Measurements from ENCODE around the gene RAB34. TPM values are rescaled to one million over a fixed set of nuclear protein-coding genes. Genes with fewer than 3 reads are reported as not detected.

The RAB34 gene
- total RNA-seq, 3 donors from 2014 or later (not counting 1 experiment from before 2014, with no cell fraction given), result 3.7 to 12.9 (median 3.8) TPM

- no peaks in the 10 kb centered on the region for H3K4me1 ChIP-seq (ENCODE audit: control insufficient read depth, insufficient read depth, low read length)
- intact Hi-C loops (cut with micrococcal nuclease), result no loop called here
- H3K36me3 Mint-ChIP-seq, result peaks cover under 1% of the 10 kb centered on the region
- no peak for DNase-seq
- no peaks in the 10 kb centered on the region for H3K27me3 Mint-ChIP-seq (ENCODE audit: low read depth in 2 of 2)
- H3K4me1 Mint-ChIP-seq, result peaks cover 0 to under 1% of the 10 kb centered on the region in 2 donors
- peaks cover 17% of the 10 kb centered on the region for H3K36me3 ChIP-seq (ENCODE audit: control insufficient read depth, insufficient read depth, low read length)
- 97% methylated on average over 32 of the region's 32 CpGs for WGBS (ENCODE audit: insufficient coverage)
- no peaks in the 10 kb centered on the region for H3K9me3 Mint-ChIP-seq
- no peak overlapping the region for H3K4me3 ChIP-seq (ENCODE audit: low read length)
- H3K27ac Mint-ChIP-seq, result no peak overlapping the region
- no peak overlapping the region for H3K27ac ChIP-seq (ENCODE audit: low read length)
- H3K4me3 Mint-ChIP-seq, result no peak overlapping the region
- H3K27me3 ChIP-seq (ENCODE audit: control insufficient read depth, insufficient read depth, low read length), result no peaks in the 10 kb centered on the region
- no peak for ATAC-seq
- H3K9me3 ChIP-seq (ENCODE audit: control insufficient read depth, insufficient read depth, low read length), result no peaks in the 10 kb centered on the region
- TF ChIP-seq CTCF (IDR thresholded peaks at IDR 0.05), result no peak
These were observed 40.9 kb upstream of the RAB34 start for GRCh38 chr17:28758411-28759121.

- intact Hi-C loops (cut with micrococcal nuclease), result no loop called here
- H3K27me3 ChIP-seq (ENCODE audit: control insufficient read depth, insufficient read depth, low read length), result no peaks in the 10 kb centered on the region
- no peak overlapping the region for H3K27ac ChIP-seq (ENCODE audit: low read length)
- Mint-ChIP-seq H3K4me1 (no peaks in the 10 kb centered on the region), H3K9me3 (no peaks in the 10 kb centered on the region), H3K27ac (no peak overlapping the region), H3K27me3 (ENCODE audit: low read depth in 2 of 2) (no peaks in the 10 kb centered on the region), H3K36me3 (no peaks in the 10 kb centered on the region), H3K4me3 (no peak overlapping the region)
- no peak for TF ChIP-seq CTCF (IDR thresholded peaks at IDR 0.05)
- no peaks in the 10 kb centered on the region for H3K9me3 ChIP-seq (ENCODE audit: control insufficient read depth, insufficient read depth, low read length)
- H3K4me1 ChIP-seq (ENCODE audit: control insufficient read depth, insufficient read depth, low read length), result no peaks in the 10 kb centered on the region
- H3K36me3 ChIP-seq (ENCODE audit: control insufficient read depth, insufficient read depth, low read length), result peaks cover 17% of the 10 kb centered on the region
- DNase-seq (no peak), ATAC-seq (no peak)
- no peak overlapping the region for H3K4me3 ChIP-seq (ENCODE audit: low read length)
- WGBS (ENCODE audit: insufficient coverage), result 91% methylated on average over 5 of the region's 5 CpGs
These were observed 38.6 kb upstream of the RAB34 start for GRCh38 chr17:28756049-28756804.

GRCh38 chr17:28755486-28755885, 37.8 kb upstream of the RAB34 start:
- Histone ChIP-seq H3K36me3 (ENCODE audit: control insufficient read depth, insufficient read depth, low read length) (peaks cover 15% of the 10 kb centered on the region), H3K27ac (ENCODE audit: low read length) (no peak overlapping the region), H3K4me3 (ENCODE audit: low read length) (no peak overlapping the region), H3K9me3 (ENCODE audit: control insufficient read depth, insufficient read depth, low read length) (no peaks in the 10 kb centered on the region), H3K27me3 (ENCODE audit: control insufficient read depth, insufficient read depth, low read length) (no peaks in the 10 kb centered on the region), H3K4me1 (ENCODE audit: control insufficient read depth, insufficient read depth, low read length) (no peaks in the 10 kb centered on the region)
- no peak for ATAC-seq
- H3K27ac Mint-ChIP-seq, result no peak overlapping the region
- TF ChIP-seq CTCF (IDR thresholded peaks at IDR 0.05), result no peak
- intact Hi-C loops (cut with micrococcal nuclease), result no loop called here
- WGBS (ENCODE audit: insufficient coverage), result 94% methylated on average over 6 of the region's 7 CpGs
- H3K27me3 Mint-ChIP-seq (ENCODE audit: low read depth in 2 of 2), result no peaks in the 10 kb centered on the region
- H3K4me3 Mint-ChIP-seq, result no peak overlapping the region
- H3K9me3 Mint-ChIP-seq, result no peaks in the 10 kb centered on the region
- no peak for DNase-seq
- H3K36me3 Mint-ChIP-seq, result no peaks in the 10 kb centered on the region
- no peaks in the 10 kb centered on the region for H3K4me1 Mint-ChIP-seq

Data from natural killer cell (primary cell).